HG02973 (cell line): Measurements from ENCODE around the gene ASB11.

Experiments used
- ATAC-seq: cut with Tn5 transposase; IDR thresholded peaks from one replicate; pipeline ENCODE4 v1.9.1; 2021; ENCODE audit warnings: moderate library complexity; ENCODE audit not compliant: unreplicated experiment

ASB11 gene

DNA sequence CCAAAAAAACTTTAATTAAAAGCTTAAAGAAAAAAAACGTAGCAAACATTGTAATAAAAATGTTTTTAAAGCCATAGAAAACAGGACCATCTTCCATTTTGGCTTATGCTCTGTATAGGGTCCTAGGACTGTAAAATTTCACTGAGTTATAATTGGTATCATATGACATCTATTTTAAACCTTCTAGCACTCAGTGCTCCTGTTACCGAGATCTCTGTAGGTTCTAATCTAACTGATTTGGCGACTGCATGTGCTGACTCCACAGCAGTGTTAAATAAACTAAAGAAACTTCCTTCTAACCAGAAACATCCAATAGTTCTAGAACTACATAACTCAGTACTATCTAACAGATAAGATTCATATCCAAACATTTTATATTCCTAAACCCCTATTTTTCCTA, at the start of gene ASB11:
Gene ASB11, minus strand, starts transcription at position 132 of the 400 bp plus-strand sequence. Its CDS starts 35 bp downstream, at position 97.
- no peak for ATAC-seq

GRCh38 chrX:15359701-15360100, 44.3 kb upstream of the ASB11 start:
- no peak for ATAC-seq

DNA sequence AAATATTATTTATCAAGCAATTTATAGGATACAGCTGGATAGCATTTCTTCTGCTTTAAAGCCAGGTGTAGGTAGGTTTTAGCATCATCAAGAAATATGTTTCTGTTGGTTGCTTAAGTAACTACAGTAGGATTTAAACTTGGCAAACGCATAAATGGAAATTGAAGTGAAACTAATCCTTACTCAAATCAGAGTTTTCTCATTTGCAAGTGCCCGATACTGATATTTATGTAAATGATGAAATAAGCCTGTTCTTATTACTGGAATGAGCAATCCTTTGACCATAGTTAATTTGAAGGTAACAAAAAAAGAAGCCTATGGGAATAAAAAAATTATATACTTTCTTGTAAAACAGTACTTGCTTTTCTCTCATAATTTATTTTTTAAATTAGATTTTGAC, 43.1 kb upstream of the ASB11 start:
- ATAC-seq = no peak

DNA sequence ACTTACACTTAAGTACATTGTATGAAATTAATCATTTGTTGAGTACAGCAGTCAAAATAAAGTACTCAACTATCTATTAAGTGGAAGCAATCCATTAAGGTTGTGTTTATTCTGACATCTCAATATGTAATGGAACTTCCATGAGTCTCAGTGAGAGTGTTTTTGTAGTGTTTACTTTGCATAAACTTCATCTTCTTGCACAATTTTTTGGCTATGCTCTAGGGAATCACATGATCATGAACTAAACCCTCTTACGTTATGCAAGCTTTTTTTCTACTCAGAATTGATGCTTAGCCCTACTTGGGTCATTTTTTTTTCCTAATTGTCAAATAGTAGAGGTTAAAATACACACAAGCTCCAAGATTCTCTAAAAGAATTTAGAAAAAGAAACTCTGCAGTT, 41.0 kb upstream of the ASB11 start:
- no peak for ATAC-seq

DNA sequence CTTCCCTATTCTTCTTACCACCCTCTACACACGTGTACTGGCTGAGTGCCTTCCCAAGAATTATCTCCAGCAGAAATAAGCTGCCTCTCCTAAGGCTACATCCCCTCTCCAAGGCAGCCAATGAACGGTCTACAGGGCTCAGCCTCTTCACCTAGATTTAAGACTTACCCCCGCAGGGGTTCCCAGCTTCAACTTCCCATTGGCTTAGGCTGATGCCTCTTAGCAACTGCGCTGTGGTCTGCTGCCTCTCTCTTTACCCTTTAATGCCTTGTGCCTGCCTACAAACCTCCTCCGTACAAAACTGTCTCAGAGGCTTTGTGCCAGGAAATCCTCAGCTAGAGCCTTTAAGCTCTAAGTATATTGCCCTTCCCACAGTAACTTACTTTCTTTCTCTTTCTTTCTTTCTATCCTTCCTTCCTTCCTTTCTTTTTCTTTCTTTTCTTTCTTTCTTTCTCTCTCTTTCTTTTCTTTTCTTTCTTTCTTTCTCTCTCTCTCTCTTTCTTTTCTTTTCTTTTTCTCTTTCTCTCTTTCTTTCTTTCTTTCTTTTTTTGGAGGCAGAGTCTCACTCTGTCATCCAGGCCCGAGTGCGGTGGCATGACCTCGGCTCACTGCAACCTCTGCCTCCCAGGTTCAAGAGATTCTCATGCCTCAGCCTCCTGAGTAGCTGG, 35.0 kb upstream of the ASB11 start:
- ATAC-seq = no peak

DNA sequence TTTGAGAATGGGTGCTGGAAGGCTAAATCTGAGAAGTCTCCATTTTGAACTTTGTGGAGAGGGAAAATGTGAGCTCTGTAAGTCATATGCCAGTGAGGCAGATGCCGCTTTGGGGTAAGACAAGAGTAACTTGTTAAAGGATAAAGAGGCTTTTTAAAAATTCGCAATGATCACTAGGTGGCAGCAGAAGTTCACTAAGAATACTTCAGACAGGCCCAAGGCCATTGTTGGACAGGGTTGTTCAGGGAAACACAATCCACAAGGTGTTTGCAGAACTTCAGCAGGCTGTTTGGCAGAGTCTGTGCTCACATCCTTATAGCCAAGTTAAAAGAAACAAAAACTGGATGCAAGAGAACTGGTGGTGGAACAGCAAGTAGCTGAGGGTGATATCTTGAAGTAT, 33.6 kb upstream of the ASB11 start:
- no peak for ATAC-seq

DNA sequence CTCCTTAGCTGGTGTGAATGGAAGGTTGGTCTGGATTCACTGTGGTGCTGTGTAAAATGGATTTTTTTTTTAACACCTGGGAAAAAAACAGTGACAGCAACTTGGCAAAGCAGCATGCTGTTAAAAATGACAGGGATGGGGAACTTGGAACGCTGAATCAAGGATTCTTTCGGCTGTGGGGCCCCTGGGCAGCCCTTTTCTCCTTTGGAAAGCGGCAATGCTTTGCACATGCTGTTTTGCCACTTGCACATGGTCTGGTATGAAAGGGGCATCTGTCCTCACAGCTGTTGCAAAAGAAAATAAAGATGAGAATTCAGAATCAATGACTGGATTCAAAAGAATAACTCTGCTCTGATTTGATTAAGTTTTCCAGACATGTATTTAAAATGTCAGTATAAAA, 30.5 kb upstream of the ASB11 start:
- ATAC-seq = no peak

DNA sequence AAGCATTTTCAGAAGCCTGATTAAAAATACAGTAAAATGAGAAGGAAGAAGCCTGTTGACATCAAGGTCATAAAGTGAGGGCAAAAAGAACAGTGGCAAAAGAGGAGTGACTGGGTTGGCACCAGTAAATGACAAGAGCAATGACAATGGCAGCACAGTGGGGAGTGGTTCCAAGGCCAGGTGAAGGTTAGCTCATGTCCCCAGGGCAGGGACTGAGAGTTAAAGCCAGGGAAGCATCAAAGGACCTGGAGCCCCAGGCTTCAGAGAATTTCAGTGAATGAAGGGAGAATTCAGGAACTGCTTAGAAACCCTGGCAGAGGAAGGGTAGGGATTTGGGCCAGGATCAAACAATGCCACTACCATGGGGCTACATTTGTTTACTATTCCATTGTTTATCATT, 28.7 kb upstream of the ASB11 start:
- no peak for ATAC-seq

- no peak for ATAC-seq
These were observed 27.6 kb upstream of the ASB11 start for GRCh38 chrX:15343075-15343476.

- no peak for ATAC-seq
These were observed 25.4 kb upstream of the ASB11 start for GRCh38 chrX:15340867-15341266.

DNA sequence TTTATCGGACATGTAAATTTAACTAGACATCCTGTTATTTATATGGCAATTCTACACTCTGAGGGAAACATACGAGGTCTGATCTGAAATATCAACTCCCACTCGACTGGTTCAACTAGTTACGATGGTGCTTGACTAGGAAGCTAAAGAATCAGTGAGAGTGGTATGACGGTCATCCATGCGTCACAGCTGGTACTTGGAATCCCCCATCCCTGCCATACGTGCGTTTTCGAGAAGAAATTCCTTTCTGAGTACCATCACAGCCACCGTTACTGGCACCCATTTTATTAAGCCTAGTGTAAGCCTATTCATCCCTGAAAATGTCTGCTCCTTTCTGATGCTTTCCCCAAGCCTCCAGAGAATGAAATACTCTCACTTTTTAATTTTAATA, 20.6 kb upstream of the ASB11 start:
- no peak for ATAC-seq

DNA sequence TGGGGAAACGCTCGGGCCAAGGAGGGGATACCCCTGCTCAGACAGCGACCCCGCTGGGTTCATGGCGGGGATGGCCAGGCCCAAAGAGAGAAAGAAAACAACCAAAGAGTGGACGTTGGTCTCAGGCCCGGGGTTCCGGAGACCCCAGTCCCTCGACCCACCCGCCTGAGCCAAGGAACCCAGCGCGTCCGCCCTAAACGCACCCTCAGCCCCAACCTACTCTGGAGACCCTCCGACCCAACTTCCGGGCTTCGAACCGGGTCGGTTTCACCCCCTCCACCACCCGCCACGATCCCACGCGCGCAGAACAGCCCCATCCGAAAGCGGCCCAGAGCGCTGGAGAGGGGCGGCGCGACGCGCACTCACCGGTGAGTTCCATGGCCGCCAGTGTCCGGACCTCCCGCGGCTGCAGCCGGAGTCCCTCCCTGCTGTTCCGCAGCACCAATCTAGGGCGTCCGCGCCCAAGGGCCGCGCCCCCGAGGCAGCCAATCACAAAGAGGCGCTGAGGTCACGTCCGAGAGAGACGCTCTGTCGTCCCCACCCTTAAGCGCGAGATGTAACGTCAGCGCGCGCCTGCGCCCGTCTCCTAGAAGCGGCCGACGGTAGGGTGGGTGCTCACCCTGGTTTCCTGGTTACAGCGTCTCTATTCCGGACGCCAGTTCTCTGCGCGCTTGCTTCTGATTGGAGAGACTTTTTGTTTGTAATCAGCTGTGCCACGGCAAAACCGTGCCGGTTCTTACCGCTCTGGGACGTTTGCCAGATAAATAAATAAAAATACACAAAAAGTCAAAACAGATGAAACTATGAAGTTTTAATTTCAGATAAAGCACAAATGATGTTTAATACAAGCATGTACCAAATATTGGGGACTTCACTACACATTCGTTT, 19.9 kb upstream of the ASB11 start, which contains the start of gene PIGA:
Gene PIGA, minus strand, starts transcription at position 389 of the 888 bp plus-strand sequence. CDS start 3,593 bp downstream, outside the sequence.
- ATAC-seq = peak; percentile 99

DNA sequence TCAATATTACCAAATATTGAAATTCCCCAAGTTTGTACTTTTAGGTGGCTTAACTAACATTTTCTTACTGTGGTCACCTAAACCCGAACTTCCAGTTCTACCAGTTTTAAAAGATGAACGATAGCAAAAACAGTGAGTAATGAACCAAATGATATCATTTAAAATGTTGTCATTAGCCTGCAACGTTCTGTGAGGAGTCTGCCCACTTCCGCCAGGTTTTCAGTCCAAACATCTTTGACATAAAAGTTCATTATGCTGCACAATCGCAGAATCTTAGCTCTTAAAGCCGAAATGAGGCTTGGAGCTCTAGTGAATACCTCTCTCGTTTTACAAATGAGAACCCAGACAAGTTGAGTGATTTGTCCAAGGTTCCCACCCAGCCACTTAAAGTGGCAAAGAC, 19.1 kb upstream of the ASB11 start:
- ATAC-seq = no peak

DNA sequence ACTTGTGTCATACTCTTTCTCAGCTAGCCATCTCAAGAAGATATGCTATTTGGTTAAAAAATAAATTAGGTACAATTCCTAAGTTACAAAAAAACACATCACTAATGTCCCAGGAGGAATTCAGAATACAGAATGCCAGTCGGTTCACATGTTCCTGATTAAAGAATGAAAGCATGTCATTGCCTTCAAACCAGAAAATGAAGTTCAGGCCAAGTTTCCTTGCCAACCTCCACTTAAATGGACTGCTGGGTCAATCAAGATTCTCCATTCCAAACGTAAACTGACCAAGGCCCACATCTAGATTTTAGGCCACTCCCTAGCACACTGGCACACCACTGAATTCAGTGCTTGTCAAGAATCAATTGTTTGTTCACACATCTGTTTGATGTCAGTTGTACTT, 13.4 kb upstream of the ASB11 start:
- no peak for ATAC-seq

DNA sequence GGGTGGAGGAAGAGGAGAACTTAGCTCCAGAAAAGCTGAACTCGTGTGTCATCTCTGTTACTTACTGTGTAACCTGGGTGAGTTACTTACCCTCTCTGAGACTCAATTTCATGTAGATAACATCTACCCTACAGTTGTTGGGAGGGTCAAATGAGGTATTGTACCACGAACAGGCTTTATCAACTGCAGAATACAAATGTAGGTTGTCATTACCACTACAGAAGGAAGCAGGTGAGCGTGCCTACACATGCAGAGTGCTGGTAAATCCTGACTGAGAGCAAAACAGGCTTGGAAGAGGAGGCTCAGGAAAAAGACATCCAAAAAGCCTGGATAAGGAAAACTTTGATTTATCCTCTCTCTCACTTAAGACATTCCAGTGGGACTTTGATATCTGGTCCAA, 12.7 kb upstream of the ASB11 start:
- no peak for ATAC-seq

DNA sequence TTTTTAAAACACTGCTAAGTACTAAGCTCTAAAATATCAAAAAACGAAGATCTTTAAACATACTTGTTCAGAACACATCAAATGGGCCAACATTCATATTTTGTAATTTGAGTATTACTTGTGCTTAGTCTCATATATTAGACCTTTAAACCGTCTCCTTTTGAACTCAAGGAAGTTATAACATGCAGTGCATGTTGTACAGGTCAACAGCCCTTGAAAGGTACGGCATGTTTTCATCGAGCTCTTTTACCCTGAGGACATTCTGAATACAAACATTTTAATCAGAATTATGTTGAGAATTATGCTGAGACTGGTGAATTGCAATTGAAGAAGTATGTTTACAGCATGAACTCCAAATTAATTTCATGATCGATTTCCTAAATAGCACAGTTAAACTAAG, 7.0 kb upstream of the ASB11 start:
- ATAC-seq = no peak

- no peak for ATAC-seq
These were observed 6.6 kb upstream of the ASB11 start for GRCh38 chrX:15322072-15322471.

DNA sequence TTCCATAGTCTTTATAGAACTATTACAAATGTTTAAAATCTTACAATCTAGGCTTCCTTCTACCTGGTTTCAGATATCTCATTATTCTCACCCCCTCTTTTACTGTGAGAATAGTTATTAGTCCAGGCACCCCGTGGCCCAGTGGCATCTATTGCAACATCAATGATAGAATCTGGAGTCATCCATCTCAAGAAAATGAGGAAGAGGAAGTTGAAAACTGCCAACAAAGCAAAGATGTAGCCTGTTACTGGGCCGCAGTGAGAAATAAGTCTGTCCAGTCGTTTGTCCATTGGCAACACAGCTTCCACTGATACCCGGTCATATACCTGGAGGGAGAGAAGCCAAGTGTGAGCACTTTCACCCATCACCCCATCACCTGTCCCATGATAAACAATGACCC, 6.0 kb upstream of the ASB11 start:
- ATAC-seq = no peak

- ATAC-seq = no peak
These were observed 4.9 kb upstream of the ASB11 start for GRCh38 chrX:15320297-15320696.

DNA sequence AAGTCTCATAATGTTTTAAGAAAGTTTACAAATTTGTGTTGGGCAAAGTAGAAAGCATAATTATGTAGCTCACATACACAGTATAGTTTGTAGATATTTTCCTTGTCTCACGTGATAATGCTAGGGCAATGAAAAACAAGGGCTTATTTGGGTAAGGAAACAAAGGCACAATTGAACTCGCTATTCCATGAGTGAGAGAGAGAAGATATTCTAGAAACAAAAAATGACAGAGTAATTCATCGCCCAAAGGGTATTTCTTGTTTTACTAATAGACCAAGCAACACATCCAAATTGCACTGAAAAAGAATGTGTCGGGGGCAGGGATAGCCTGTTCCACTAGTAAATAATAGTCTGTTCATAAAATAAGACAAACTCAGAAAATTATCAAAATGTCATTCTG, 3.6 kb upstream of the ASB11 start:
- ATAC-seq = no peak

GRCh38 chrX:15314472-15314871, 968 bp downstream of the ASB11 start:
- no peak for ATAC-seq

GRCh38 chrX:15311119-15311518, 4.3 kb downstream of the ASB11 start:
- no peak for ATAC-seq
